Naive thymus-derived CD8-positive, alpha-beta T cell (primary cell): ENCODE results near the gene ADGB. TPM values are rescaled to one million over a fixed set of nuclear protein-coding genes. Genes with fewer than 3 reads are reported as not detected.

Experiments used
- ATAC-seq, 2 donors: fragments of 150-1000 bp; cut with Tn5 transposase in 1 of 2; sonication (Bioruptor Pico), chemical (Tn5 transposase) in 1 of 2; 1 replicate in 1 of 2; 2 replicates in 1 of 2; pipeline ENCODE4 v1.10.0; 2021; ENCODE audit warnings: mild to moderate bottlenecking in 2 of 2, moderate library complexity in 2 of 2
- POLR2A ChIA-PET: fragments of 350-600 bp; sonication (Branson Sonifier 250); formaldehyde crosslinking; loops from one replicate; lab custom pipeline; 2021; ENCODE audit warnings: antibody characterized with exemption; lab: Charles Lee
- DNase-seq, 10 donors: peaks; one replicate each; pipeline versions ENCODE4 v3.0.0 to v3.0.0-alpha.2; 2020 to 2022
- H3K27ac Mint-ChIP-seq, 10 donors: one replicate each; pipeline ENCODE4 v1.8.0; 2020 to 2022; ENCODE audit warnings: mild to moderate bottlenecking in 10 of 10, mixed read lengths in 10 of 10, moderate library complexity in 4 of 10, inconsistent platforms in 1 of 10
- H3K27me3 Mint-ChIP-seq, 5 donors: one replicate each; pipeline ENCODE4 v1.8.0; 2021 to 2022; ENCODE audit warnings: mixed read lengths in 5 of 5
- H3K36me3 Mint-ChIP-seq, 3 donors: one replicate each; pipeline ENCODE4 v1.8.0; 2020 to 2022; ENCODE audit warnings: mixed read lengths in 3 of 3, mild to moderate bottlenecking in 2 of 3, inconsistent platforms in 1 of 3
- H3K4me1 Mint-ChIP-seq, 4 donors: one replicate each; pipeline ENCODE4 v1.8.0; 2021 to 2022; ENCODE audit warnings: mixed read lengths in 4 of 4
- H3K4me3 Mint-ChIP-seq, 10 donors: one replicate each; pipeline ENCODE4 v1.8.0; 2020 to 2022; ENCODE audit warnings: mild to moderate bottlenecking in 10 of 10, mixed read lengths in 10 of 10, moderate library complexity in 6 of 10, inconsistent platforms in 1 of 10
- H3K9me3 Mint-ChIP-seq, 9 donors: one replicate each; pipeline ENCODE4 v1.8.0; 2020 to 2022; ENCODE audit warnings: mixed read lengths in 9 of 9, mild to moderate bottlenecking in 3 of 9, inconsistent platforms in 1 of 9, moderate library complexity in 1 of 9
- polyA plus RNA-seq, 3 donors: library from polyadenylated mRNA; unstranded; fragments of 300-500 nt; fragmentation: Illumina TruSeq; gene quantifications; one replicate each; pipeline ENCODE4 v1.2.3, GENCODE V29; 2021
- total RNA-seq, 8 experiments: library from RNA in 2 of 8; stranded (reverse) in 2 of 8; gene quantifications; one replicate each; pipeline ENCODE4 v1.2.3 and lab custom pipeline; 2021 to 2026

ADGB gene
- total and polyA plus RNA-seq, 5 experiments from 2014 or later: not detected

DNA sequence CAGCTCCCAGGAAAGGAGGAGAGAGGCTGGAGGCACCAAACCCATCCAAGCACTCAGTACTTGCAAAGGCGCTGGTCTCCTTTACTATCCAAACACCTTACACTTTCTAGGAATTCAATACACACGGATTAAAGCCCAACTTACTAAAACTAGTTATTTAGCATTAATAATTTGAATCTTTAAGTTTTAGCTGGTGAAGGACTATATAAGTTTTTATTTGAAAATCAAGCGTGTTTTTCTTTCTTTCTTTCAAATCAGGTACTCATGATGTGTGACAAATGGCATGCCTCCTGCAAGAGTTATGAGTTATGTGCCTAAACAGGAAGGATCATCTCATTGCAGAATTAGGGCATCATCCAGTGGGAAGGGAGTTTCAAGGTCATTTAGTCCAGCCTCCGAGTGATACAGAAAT lies 263.7 kb downstream of the ADGB start:
- POLR2A ChIA-PET: no interaction called here
- peaks cover 0 to 5% (median 0%) of the 10 kb centered on the region in 9 donors for H3K9me3 Mint-ChIP-seq
- H3K27me3 Mint-ChIP-seq: peaks cover 0 to 2% (median 0%) of the 10 kb centered on the region in 5 donors
- H3K4me1 Mint-ChIP-seq: peaks cover 0 to 3% (median 0%) of the 10 kb centered on the region in 4 donors
- no peak overlapping the region for H3K4me3 Mint-ChIP-seq
- no peaks in the 10 kb centered on the region for H3K36me3 Mint-ChIP-seq
- DNase-seq (no peak), ATAC-seq (no peak)
- H3K27ac Mint-ChIP-seq: no peak overlapping the region

DNA sequence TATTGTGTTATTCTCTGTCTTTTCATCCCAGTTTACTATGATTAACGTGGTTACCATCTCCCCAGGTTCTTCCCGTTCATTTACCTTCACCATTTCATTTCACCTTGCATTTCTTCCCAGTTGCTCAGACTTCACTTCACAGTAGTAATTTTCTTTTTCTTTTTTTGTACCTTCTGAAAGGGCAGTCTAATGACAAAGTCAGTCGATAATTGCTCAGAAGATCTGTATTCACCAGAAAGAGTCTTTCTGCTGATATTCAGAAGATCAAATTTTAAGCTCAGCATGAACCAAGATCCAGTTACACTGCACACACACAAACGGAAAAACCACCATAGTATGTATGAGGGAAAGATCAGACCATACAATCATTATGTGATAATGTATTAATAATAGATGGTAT lies 265.5 kb downstream of the ADGB start:
- no peaks in the 10 kb centered on the region for H3K36me3 Mint-ChIP-seq
- H3K4me3 Mint-ChIP-seq: no peak overlapping the region
- DNase-seq (no peak), ATAC-seq (no peak)
- POLR2A ChIA-PET: no interaction called here
- H3K27me3 Mint-ChIP-seq: peaks cover 0 to 2% (median 0%) of the 10 kb centered on the region in 5 donors
- no peaks in the 10 kb centered on the region for H3K4me1 Mint-ChIP-seq
- H3K9me3 Mint-ChIP-seq: no peaks in the 10 kb centered on the region
- no peak overlapping the region for H3K27ac Mint-ChIP-seq

DNA sequence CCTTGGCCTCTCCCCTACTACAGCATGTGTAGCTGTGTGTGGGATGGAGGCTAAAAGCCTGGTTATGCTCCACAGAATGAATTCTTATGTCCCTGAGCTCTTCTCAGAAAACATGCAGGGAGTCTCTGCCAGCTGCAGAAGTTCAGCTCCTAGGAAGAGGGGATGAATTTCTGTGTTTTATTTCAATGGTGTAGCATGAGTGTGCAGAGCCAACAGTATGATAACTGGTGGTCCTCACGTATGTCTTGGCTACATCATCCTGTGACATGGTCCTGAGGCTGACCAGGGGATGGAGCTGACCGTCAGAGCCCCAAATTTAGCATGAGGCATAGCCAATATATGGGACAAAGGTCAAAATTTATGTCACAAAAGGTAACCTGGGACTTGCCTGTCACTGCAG lies 266.1 kb downstream of the ADGB start:
- Mint-ChIP-seq H3K27ac (no peak overlapping the region), H3K9me3 (no peaks in the 10 kb centered on the region), H3K4me1 (no peaks in the 10 kb centered on the region), H3K27me3 (peaks cover 0 to 2% (median 0%) of the 10 kb centered on the region in 5 donors), H3K36me3 (no peaks in the 10 kb centered on the region), H3K4me3 (no peak overlapping the region)
- POLR2A ChIA-PET: no interaction called here
- no peak for ATAC-seq
- DNase-seq: no peak

Other genes starting within 250 kb of the ADGB start
- gene RAB32, start 55.1 kb upstream of the ADGB start, total RNA-seq: under 1 TPM; 0.41 to 0.49 TPM
- under 1 TPM in 2 of 3 donors, not detected in 1; 0.14 to 0.27 TPM for gene RAB32, start 55.1 kb upstream of the ADGB start, polyA plus RNA-seq